Spinal cord (tissue), 10 donors: ENCODE data around the gene IGSF21. TPM values are rescaled to one million over a fixed set of nuclear protein-coding genes. Genes with fewer than 3 reads are reported as not detected.

Experiments
- DNase-seq, 6 donors: peaks; one replicate each; pipeline versions ENCODE4 v3.0.0 to v3.0.0-alpha.2; 2013 to 2015; ENCODE audit warnings: low spot score in 6 of 6, low read depth in 4 of 6
- H3K27ac ChIP-seq: one replicate; pipeline ENCODE4 v1.5.1; 2013; ENCODE audit warnings: low read depth, low read length, control low read depth
- H3K27me3 ChIP-seq: one replicate; pipeline ENCODE4 v1.6.1; 2013; ENCODE audit warnings: low read length; ENCODE audit not compliant: control insufficient read depth, insufficient read depth
- H3K36me3 ChIP-seq: one replicate; pipeline ENCODE4 v1.6.1; 2013; ENCODE audit warnings: low read length; ENCODE audit not compliant: control insufficient read depth, insufficient read depth
- H3K4me1 ChIP-seq: one replicate; pipeline ENCODE4 v1.6.1; 2013; ENCODE audit warnings: low read length; ENCODE audit not compliant: control insufficient read depth, insufficient read depth
- H3K4me3 ChIP-seq: one replicate; pipeline ENCODE4 v1.5.1; 2013; ENCODE audit warnings: low read depth, low read length, control low read depth
- H3K9me3 ChIP-seq: one replicate; pipeline ENCODE4 v1.6.1; 2013; ENCODE audit warnings: low read length; ENCODE audit not compliant: control insufficient read depth, insufficient read depth
- WGBS: methylation state at CpG from one replicate; pipeline ENCODE4 v1.1.5; 2013; ENCODE audit warnings: missing lambda C conversion rate; ENCODE audit not compliant: insufficient coverage; 5-methylcytosine and 5-hydroxymethylcytosine counted together
- polyA plus RNA-seq, 2 donors: library from polyadenylated mRNA; unstranded; fragments of 120-200 nt; gene quantifications; one replicate each; pipeline ENCODE4 v1.2.1, GENCODE V29; 2013; ENCODE audit not compliant: insufficient read length in 2 of 2
- total RNA-seq, 2 donors: library from RNA; depleted of rRNA in 1 of 2; stranded (reverse); fragments of 120-200 nt in 1 of 2; fragments of >200 nt in 1 of 2; gene quantifications; one replicate each; pipeline versions ENCODE4 v1.2.3 to v1.2.4, GENCODE V29; 2013 to 2014
- donor health status: healthy.

The IGSF21 gene
- total and polyA plus RNA-seq, 4 donors = 9.0 to 70.7 (median 40.7) TPM

- WGBS = no CpG with 5 or more reads among the region's 3 CpGs
- H3K9me3 ChIP-seq = no peaks in the 10 kb centered on the region
- no peak overlapping the region for H3K27ac ChIP-seq
- DNase-seq = no peak
- H3K27me3 ChIP-seq = no peaks in the 10 kb centered on the region
- no peak overlapping the region for H3K4me3 ChIP-seq
- no peaks in the 10 kb centered on the region for H3K4me1 ChIP-seq
- no peaks in the 10 kb centered on the region for H3K36me3 ChIP-seq
Observed at GRCh38 chr1:18417316-18418269, 310.0 kb downstream of the IGSF21 start.

- H3K4me3 ChIP-seq = no peak overlapping the region
- DNase-seq = no peak
- no peak overlapping the region for H3K27ac ChIP-seq
- H3K4me1 ChIP-seq = no peaks in the 10 kb centered on the region
- no peaks in the 10 kb centered on the region for H3K27me3 ChIP-seq
- no peaks in the 10 kb centered on the region for H3K9me3 ChIP-seq
- no peaks in the 10 kb centered on the region for H3K36me3 ChIP-seq
- 60% methylated on average over 1 of the region's 6 CpGs for WGBS
Observed at GRCh38 chr1:18419113-18419844, 311.7 kb downstream of the IGSF21 start.

DNA sequence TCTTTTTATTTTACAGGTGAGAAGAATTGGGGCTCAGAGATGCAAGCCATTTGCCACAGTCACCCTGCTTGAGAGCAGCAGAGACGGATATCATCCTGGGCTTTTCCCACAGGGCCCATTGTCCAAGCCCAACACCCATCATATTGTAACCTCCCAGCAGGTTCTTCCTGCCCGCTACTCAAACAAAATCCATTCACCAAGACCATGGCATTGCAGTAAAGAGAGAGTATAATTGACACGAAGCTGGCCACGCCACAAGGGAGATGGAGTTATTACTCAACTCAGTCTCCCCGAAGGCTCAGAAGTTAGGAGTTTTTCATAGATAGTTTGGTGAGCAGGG lies 312.2 kb downstream of the IGSF21 start:
- Histone ChIP-seq H3K9me3 (no peaks in the 10 kb centered on the region), H3K27me3 (no peaks in the 10 kb centered on the region), H3K36me3 (no peaks in the 10 kb centered on the region), H3K27ac (no peak overlapping the region), H3K4me1 (no peaks in the 10 kb centered on the region), H3K4me3 (no peak overlapping the region)
- 80% methylated on average over 1 of the region's 5 CpGs for whole genome bisulfite sequencing
- DNase-seq = no peak

DNA sequence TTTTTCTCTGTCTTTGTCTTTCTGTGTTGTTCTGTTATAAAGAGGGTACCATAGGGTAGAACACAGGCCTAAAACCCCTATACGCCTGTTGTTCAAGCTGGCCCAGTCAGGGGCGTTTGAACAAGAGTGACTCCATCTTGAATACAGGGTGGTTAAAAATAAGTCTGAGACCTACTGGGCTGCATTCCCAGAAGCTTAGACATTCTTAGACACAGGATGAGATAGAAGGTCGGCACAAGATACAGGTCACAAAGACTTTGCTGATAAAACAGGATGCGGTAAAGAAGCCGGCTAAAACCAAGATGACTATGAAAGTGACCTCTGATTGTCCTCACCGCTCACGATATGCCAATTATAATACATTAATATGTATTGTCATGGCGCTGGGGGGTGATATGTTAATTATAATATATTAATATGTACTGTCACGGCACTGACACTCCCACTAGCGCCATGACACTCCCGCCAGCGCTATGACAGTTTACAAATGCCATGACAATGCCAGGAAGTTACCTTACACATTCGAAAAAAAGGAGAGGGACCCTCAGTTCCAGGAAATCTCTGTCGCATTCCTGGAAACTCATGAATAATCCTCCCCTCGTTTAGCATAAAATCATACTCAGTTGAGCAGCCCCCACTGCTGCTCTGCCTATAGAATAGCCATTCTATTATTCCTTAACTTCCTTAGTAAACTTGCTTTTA lies 314.6 kb downstream of the IGSF21 start:
- H3K36me3 ChIP-seq = no peaks in the 10 kb centered on the region
- no peaks in the 10 kb centered on the region for H3K27me3 ChIP-seq
- no peak overlapping the region for H3K4me3 ChIP-seq
- no peak overlapping the region for H3K27ac ChIP-seq
- H3K4me1 ChIP-seq = no peaks in the 10 kb centered on the region
- 87% methylated on average over 9 of the region's 15 CpGs for WGBS
- peaks cover 3% of the 10 kb centered on the region for H3K9me3 ChIP-seq
- DNase-seq = no peak

GRCh38 chr1:18422954-18423353 lies 315.4 kb downstream of the IGSF21 start:
- H3K36me3 ChIP-seq = no peaks in the 10 kb centered on the region
- no peaks in the 10 kb centered on the region for H3K4me1 ChIP-seq
- 79% methylated on average over 5 of the region's 5 CpGs for WGBS
- no peak overlapping the region for H3K27ac ChIP-seq
- no peak for DNase-seq
- H3K9me3 ChIP-seq = peaks cover 3% of the 10 kb centered on the region
- no peak overlapping the region for H3K4me3 ChIP-seq
- no peaks in the 10 kb centered on the region for H3K27me3 ChIP-seq

- Histone ChIP-seq H3K9me3 (peaks cover 3% of the 10 kb centered on the region), H3K36me3 (no peaks in the 10 kb centered on the region), H3K4me1 (no peaks in the 10 kb centered on the region), H3K27me3 (no peaks in the 10 kb centered on the region), H3K4me3 (no peak overlapping the region), H3K27ac (no peak overlapping the region)
- 100% methylated on average over 1 of the region's 1 CpG for WGBS
- DNase-seq = no peak
Observed at GRCh38 chr1:18426580-18426979, 319.0 kb downstream of the IGSF21 start.
